ENCODE measurements around the gene IPO4. TPM values are rescaled to one million over a fixed set of nuclear protein-coding genes. Genes with fewer than 3 reads are reported as not detected.
A peak's percentile ranks its signal among the peaks of the same experiment; 100 is the strongest.

The IPO4 gene
- total and polyA plus RNA-seq, 2 of the 4 experiments (the other 2 are of a cell fraction) = 37.6 to 39.4 TPM

DNA sequence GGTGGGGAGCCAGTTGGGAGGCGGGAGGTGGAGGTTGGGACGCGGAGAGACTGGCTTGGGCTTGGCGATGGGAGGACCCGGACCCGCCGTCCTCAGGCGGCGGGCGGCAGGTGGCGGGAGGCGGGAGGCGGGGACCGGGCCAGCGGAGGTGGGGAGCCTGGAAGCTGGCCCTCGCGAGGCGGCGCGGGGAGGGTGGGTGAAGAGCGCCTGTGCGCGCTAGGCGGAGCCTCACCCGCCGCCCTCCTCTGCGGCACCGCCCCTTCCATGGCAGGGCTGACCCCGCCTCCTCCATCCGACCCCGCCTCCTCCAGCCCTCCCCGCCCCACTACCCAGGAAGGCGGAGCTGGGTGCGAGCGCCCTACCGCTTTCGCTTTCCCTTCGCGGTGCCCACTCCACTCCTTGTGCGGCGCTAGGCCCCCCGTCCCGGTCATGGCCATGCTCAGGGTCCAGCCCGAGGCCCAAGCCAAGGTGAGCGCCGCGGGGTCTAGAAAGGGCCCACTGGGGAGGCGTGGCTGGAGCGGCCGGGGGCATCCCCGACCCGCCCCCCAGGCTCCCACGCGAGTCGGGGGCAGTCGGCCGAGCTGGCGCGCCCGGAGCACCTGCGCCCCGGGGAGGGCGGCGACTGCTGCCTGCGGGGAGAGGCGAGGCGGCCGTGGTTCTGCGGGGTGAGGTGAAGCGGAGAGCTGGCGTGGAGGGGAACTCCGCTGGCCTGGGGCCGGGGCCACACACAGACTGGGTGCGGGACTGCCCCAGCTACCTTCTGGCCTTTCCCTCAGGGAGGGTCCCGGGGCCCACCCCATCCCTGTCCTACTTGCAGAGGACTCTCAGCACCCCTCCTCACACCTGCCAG is 52.6 kb downstream of the IPO4 start, which contains the start of gene PSME1:
PSME1 (plus strand) TSS at position 361 of the 850 bp plus-strand sequence; CDS start at position 430, 69 bp downstream.
- ChIA-PET CTCF (interaction anchor here (0.9 to 1.5 kb wide), 3 partner anchors 9 to 78 kb away, joined by 3 to 4 read pairs (median 3); no protein-coding TSS in a partner anchor), POLR2A (ENCODE audit: unreplicated experiment) (interaction anchor here (0.6 to 1.0 kb wide), 3 partner anchors 11 to 22 kb away, joined by 3 to 7 read pairs (median 3); partner anchors contain the start of genes DCAF11 and RNF31)
- Histone ChIP-seq H2BK20ac (ENCODE audit: low read depth, low read length) (no peak within 1 kb of the TSS), H2AFZ (replicated peaks; ENCODE audit: low read length, poor library complexity) (peak within 1 kb of the TSS; percentile 99), H3K9me3 (ENCODE audit: control insufficient read depth, insufficient read depth, low read length) (no peaks in the 10 kb centered on the region), H2BK5ac (ENCODE audit: low read depth, low read length, poor library complexity, severe bottlenecking) (peak within 1 kb of the TSS; percentile 78), H3K79me1 (ENCODE audit: low read depth in 1 of 2, low read length in 2 of 2) (peaks cover 17 to 44% of the 10 kb centered on the region in 2 experiments; a peak in 3 of 4 replicates), H2AK5ac (ENCODE audit: low read depth, low read length) (peak within 1 kb of the TSS; percentile 59), H4K5ac (ENCODE audit: low read depth, low read length) (no peak within 1 kb of the TSS), H2BK15ac (ENCODE audit: low read depth, low read length) (no peak within 1 kb of the TSS), H4K20me1 (ENCODE audit: insufficient read depth, low read length) (peaks cover 17% of the 10 kb centered on the region), H4K91ac (ENCODE audit: insufficient read depth, low read depth, low read length) (peak within 1 kb of the TSS; percentile 81), H4K8ac (ENCODE audit: low read depth in 2 of 2, low read length in 2 of 2) (peak within 1 kb of the TSS in 1 of 2 experiments; percentile 77; a peak in 2 of 4 replicates), H3K23ac (ENCODE audit: low read depth, low read length) (peak within 1 kb of the TSS; percentile 88), H3K4ac (ENCODE audit: low read depth, low read length) (peak within 1 kb of the TSS; percentile 71), H3K18ac (ENCODE audit: low read depth, low read length) (no peak within 1 kb of the TSS), H3K4me2 (ENCODE audit: low read depth, low read length) (peak within 1 kb of the TSS; percentile 92), H3K9ac (ENCODE audit: low read depth, low read length) (peak within 1 kb of the TSS; percentile 72), H3K27ac (ENCODE audit: insufficient read depth, low read length) (peak within 1 kb of the TSS; percentile 79), H3K56ac (ENCODE audit: extremely low read depth, insufficient read depth, low read length) (peak within 1 kb of the TSS; percentile 64; the same call in 1 of the 2 replicates), H3K4me3 (ENCODE audit: insufficient read depth, low read depth, low read length) (peak within 1 kb of the TSS; percentile 97), H3K4me1 (ENCODE audit: control insufficient read depth, insufficient read depth, low read length) (peaks cover 11% of the 10 kb centered on the region), H3K14ac (replicated peaks; ENCODE audit: low read depth, low read length) (peak within 1 kb of the TSS; percentile 73), H3K36me3 (ENCODE audit: control insufficient read depth, insufficient read depth, low read length) (peaks cover 23% of the 10 kb centered on the region), H2AK9ac (replicated peaks; ENCODE audit: low read depth, low read length, poor library complexity) (peak within 1 kb of the TSS; percentile 82), H3K27me3 (ENCODE audit: control insufficient read depth, insufficient read depth, low read length) (no peaks in the 10 kb centered on the region), H3K9me1 (ENCODE audit: insufficient read depth, low read length) (peaks cover 19% of the 10 kb centered on the region), H2BK120ac (ENCODE audit: low read depth, low read length) (peak within 1 kb of the TSS; percentile 32)
- in situ Hi-C loops (cut with MboI; ENCODE audit: low sequenced_read_pairs) = loop anchor here (10.0 to 25.0 kb wide), 3 partner anchors 299 to 1049 kb away; partner anchors contain the start of genes ACIN1, BCL2L2, C14orf119 and PABPN1
- intact Hi-C loops (cut with micrococcal nuclease) = no loop called here
- 1% methylated on average over 33 of the region's 75 CpGs; no CpG with 5 or more reads in 1 of the 2 experiments for WGBS, 2 experiments (ENCODE audit: extremely low coverage in 2 of 2, insufficient read length in 1 of 2)
- BruUV-seq (replicated peaks) = no TSS peak
- DNase-seq (peak; percentile 82), ATAC-seq (ENCODE audit: low read depth) (peak; percentile 99)
- TF ChIP-seq RCOR1 (IDR thresholded peaks at IDR 0.05; ENCODE audit: insufficient replicate concordance, low read length) (no peak), MAZ (IDR thresholded peaks at IDR 0.05; ENCODE audit: borderline replicate concordance, low read depth, low read length) (peak; percentile 77), MXI1 (IDR thresholded peaks at IDR 0.05; ENCODE audit: borderline replicate concordance, low read depth, low read length) (peak; percentile 58; the same call in 1 of the 2 replicates)
- dilution Hi-C loops (cut with HindIII; ENCODE audit: low sequenced_read_pairs, unreplicated experiment) = no loop called here
